HUES6 (cell line): ENCODE data around the gene SP7.
"Not testable (repeated sequence)": the region's sequence is repeated elsewhere in the genome, so short reads cannot be mapped to it uniquely, and the experiment has no call there.

ENCODE experiments used
- H3K27ac ChIP-seq: 2 replicates; pipeline ENCODE4 v1.7.0; 2013; ENCODE audit warnings: low read depth, mild to moderate bottlenecking, low read length, inconsistent platforms
- H3K27me3 ChIP-seq: 2 replicates; pipeline ENCODE4 v1.6.1; 2013; ENCODE audit warnings: low read length; ENCODE audit not compliant: control insufficient read depth, insufficient read depth
- H3K36me3 ChIP-seq: 2 replicates; pipeline ENCODE4 v1.6.1; 2013; ENCODE audit warnings: low read length; ENCODE audit not compliant: control insufficient read depth, insufficient read depth
- H3K4me1 ChIP-seq: 2 replicates; pipeline ENCODE4 v1.6.1; 2013; ENCODE audit warnings: low read length; ENCODE audit not compliant: control insufficient read depth, insufficient read depth
- H3K4me3 ChIP-seq: 2 replicates; pipeline ENCODE4 v1.5.1; 2013; ENCODE audit warnings: low read depth, low read length
- H3K9ac ChIP-seq: one replicate; pipeline ENCODE4 v1.6.1; 2013; ENCODE audit warnings: mild to moderate bottlenecking, low read length
- H3K9me3 ChIP-seq: 2 replicates; pipeline ENCODE4 v1.6.1; 2013; ENCODE audit warnings: low read depth, low read length; ENCODE audit not compliant: control insufficient read depth, insufficient read depth

The SP7 gene

DNA sequence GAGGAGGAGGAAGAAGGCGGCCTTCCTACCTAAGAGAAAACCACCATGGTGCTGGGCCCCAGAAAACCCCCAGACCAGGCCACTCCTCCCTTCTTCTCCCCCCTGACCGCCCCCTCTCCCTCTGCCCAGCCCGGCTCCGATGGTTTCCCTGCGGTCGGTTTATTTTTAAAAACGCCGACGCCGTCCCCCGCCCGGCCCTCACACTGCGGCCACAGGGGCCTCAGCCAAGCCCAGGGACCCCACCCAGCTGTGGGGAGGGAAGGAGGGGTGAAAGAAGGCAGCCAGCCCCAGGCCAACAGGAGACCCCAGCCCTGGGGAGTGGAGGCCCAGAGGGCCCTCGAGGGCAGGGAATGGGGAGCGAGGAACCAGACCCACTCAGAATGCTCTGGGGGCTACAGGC, 3.4 kb downstream of the SP7 start:
- Histone ChIP-seq H3K4me3 (no peak overlapping the region), H3K36me3 (no peaks in the 10 kb centered on the region), H3K9ac (no peak overlapping the region), H3K27me3 (peaks cover 27% of the 10 kb centered on the region), H3K4me1 (peaks cover 31% of the 10 kb centered on the region), H3K27ac (no peak overlapping the region), H3K9me3 (no peaks in the 10 kb centered on the region)

DNA sequence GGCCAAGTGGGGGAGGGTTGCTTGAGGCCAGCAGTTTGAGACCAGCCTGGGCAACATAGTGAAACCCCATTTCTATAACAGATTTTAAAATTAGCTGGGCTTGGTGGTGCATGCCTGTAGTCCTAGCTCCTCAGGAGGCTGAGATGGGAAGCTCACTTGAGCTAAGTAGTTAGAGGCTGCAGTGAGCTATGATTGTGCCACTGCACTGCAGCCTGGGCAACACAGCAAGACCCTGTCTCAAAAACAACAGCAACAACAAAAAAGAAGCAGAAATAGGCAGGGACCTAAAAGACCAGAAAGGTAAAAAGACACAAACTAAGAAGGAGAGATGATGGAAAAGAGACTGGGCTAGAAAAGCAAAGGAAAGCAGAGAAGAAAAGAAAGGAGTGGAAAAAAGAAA, 3.8 kb downstream of the SP7 start:
- not testable (repeated sequence) for H3K27ac ChIP-seq, H3K4me3 ChIP-seq, H3K9me3 ChIP-seq, H3K9ac ChIP-seq, H3K36me3 ChIP-seq
- H3K27me3 ChIP-seq: peaks cover 30% of the 10 kb centered on the region
- peaks cover 30% of the 10 kb centered on the region for H3K4me1 ChIP-seq

DNA sequence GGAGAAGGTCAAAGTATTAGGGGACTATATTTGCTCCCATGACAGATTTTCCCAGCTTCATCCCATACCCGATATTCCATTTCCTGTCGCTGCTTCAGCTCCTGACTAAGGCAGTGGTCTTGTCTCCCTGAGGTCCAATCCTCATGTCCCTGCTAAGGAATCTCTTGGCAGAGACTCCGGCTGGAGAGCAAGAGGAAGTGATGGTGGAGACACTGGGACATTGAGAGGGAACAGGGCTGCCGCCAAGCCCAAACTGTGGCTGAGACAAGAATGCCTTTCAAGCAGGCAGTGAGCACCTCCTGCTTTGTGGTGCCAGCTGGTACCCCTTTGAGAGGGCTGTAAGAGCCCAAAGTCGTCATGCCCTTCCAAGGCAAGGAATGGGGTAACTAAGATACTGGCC, 5.5 kb downstream of the SP7 start:
- Histone ChIP-seq H3K27ac (no peak overlapping the region), H3K4me3 (no peak overlapping the region), H3K9ac (no peak overlapping the region), H3K27me3 (peaks cover 35% of the 10 kb centered on the region), H3K4me1 (peaks cover 26% of the 10 kb centered on the region; the same call in 1 of the 2 replicates), H3K9me3 (no peaks in the 10 kb centered on the region), H3K36me3 (no peaks in the 10 kb centered on the region)

DNA sequence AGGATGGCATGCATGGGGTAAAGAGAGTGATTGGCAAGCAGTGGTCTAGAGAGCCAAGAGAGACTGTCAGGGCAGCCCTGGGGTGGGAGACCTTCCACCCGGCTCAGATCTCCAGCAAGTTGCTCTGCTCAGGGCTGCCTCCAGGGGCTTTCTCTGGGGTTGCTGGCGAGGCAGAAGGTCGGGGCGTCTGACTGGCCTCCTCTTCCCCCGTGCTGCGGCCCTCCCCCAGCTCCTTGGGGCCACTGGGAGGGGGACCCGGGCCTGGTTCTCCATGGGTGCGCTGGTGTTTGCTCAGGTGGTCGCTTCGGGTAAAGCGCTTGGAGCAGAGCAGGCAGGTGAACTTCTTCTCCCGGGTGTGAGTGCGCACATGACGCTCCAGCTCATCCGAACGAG, 8.1 kb downstream of the SP7 start:
- Histone ChIP-seq H3K4me1 (peaks cover 32% of the 10 kb centered on the region), H3K27ac (no peak overlapping the region), H3K27me3 (peaks cover 36% of the 10 kb centered on the region), H3K9ac (no peak overlapping the region), H3K4me3 (no peak overlapping the region), H3K9me3 (no peaks in the 10 kb centered on the region), H3K36me3 (no peaks in the 10 kb centered on the region)

DNA sequence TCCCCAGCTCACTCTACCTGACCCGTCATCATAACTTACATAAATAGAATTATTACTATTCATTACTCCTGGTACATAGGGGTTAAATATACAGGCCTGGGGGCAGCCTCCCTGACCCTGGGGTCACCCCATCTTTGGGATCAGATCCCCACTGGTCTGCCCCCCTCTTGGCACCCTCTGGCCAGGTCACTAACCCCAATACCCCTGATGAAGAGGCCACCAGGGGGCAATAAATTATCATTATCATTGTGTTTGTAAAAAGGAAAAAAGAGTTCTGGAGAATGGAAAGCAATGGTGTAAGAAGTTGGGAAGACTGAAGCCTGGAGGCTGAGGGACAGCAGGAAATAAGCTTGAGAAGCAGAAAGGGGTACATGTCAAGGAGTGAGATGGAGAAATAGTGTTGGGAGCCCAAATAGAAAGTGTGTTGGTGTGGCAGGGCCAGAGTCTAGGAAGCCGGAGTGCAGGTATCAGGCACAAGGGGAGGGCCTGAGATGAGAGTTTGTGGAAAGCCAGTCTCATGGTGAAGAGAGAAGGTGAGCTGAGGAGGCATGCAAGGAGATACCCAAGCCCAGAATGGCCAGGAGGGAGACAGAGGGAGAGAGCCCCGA, 8.6 kb downstream of the SP7 start:
- Histone ChIP-seq H3K36me3 (no peaks in the 10 kb centered on the region), H3K4me3 (no peak overlapping the region), H3K9me3 (no peaks in the 10 kb centered on the region), H3K27ac (no peak overlapping the region), H3K4me1 (peaks cover 32% of the 10 kb centered on the region), H3K27me3 (peaks cover 36% of the 10 kb centered on the region), H3K9ac (no peak overlapping the region)

DNA sequence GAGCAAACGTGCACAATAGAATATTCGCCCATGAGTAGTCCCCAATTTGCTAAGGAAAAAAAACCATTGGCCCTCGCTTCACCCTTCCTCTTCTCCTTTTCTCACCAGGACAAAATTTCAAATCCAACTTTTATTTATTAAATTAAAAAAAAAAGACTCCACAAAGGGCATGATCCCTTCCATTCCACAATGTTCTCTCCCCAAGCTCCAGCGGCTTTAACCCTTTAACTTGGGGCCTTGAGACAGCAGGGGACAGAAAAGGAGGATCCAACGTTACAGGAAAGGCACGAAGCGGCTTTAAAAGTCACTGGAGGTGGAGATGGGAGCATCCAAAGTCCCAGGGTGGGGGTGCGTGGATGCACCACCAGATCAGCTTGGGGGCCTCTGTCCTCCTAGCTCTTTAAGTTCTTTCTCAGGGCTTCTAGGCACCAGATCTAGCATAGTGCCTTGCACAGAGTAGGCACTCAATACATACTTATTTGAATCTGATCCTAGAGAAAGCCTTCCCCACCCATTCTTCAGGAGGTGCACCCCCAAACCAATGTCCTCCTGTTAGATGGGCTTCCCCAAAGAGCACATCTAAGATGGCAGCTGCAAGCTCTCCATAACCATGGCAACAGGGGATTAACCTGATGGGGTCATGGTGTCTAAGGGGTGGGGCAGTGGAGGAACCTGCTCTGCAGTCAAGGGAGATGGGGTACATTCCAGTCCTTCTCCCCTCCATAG, 9.5 kb downstream of the SP7 start:
- Histone ChIP-seq H3K9me3 (no peaks in the 10 kb centered on the region), H3K27me3 (peaks cover 36% of the 10 kb centered on the region), H3K4me3 (peak overlapping the region; percentile 52; the same call in 1 of the 2 replicates), H3K9ac (no peak overlapping the region), H3K36me3 (no peaks in the 10 kb centered on the region), H3K4me1 (peaks cover 35% of the 10 kb centered on the region), H3K27ac (no peak overlapping the region)

DNA sequence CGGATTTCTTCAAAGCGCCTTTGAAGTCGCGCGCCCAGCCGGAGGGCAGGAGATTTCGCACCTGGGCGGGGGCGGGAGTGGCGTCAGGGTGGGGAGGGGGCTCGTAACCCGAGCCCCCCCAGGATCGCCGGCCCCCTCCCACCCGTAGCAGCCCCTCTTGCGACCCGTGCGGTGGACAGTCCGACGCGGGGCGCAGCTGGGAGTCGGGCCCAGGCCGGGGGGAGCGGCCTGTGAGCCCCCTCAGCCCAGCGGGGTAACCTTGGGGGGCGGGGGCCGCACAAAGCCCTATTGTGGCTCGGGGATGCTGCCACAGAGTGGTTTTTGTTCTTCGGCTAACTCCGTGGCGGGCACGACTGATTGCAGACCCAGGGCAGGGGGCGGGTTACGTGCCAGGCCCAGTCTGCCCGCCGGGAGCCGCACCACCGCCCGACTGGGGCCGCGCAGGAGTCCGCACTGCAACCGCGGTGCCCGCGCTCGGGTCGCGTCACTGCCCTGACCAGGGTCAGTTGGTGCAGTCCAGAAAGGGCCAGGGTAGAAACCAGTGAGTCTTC, 10.6 kb downstream of the SP7 start:
- Histone ChIP-seq H3K4me3 (peak overlapping the region; percentile 52), H3K27ac (peak overlapping the region; percentile 91; the same call in 1 of the 2 replicates), H3K36me3 (no peaks in the 10 kb centered on the region), H3K9me3 (no peaks in the 10 kb centered on the region), H3K27me3 (peaks cover 36% of the 10 kb centered on the region), H3K4me1 (peaks cover 35% of the 10 kb centered on the region), H3K9ac (peak overlapping the region; percentile 83)

DNA sequence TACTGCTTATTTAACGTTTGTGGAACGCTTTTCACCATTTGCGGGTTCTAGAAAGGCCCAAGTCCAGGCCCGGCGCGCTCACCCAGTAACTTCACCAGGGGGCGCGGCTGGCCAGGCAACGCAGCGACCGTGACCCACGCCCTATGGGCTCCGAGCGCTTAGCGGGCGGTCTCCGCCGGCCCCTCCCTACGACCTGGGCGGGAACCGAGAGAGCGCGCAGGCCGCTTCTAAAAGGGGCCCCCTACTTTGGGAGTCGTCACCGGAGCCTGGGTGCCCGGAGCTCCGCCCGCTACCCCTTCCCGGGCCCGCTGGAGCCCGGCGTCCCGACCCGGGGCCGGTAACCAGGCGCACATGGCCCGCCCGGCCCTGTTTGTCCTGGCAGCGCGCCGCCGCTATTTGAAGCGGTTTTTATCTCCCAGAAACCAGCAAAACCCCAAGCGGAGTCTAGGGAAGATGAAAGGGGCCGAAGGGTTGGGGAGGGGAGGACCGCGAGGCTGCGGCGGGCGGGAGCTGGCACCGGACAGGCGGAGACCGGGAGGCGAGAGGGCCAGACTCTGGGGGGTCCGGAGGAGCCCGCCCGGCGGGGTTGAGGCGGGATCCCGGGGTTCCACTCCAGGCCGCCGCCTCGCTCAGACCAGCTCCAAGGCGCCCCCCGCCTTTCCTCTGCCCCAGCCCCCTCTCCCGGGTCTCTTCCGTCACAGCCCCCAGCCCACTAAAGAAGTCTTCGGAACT, 11.2 kb downstream of the SP7 start:
- H3K27me3 ChIP-seq: peaks cover 36% of the 10 kb centered on the region
- H3K36me3 ChIP-seq: peaks cover 6% of the 10 kb centered on the region
- peak overlapping the region; percentile 83 for H3K9ac ChIP-seq
- H3K4me3 ChIP-seq: peak overlapping the region; percentile 52
- peak overlapping the region; percentile 91; the same call in 1 of the 2 replicates for H3K27ac ChIP-seq
- no peaks in the 10 kb centered on the region for H3K9me3 ChIP-seq
- H3K4me1 ChIP-seq: peaks cover 35% of the 10 kb centered on the region

DNA sequence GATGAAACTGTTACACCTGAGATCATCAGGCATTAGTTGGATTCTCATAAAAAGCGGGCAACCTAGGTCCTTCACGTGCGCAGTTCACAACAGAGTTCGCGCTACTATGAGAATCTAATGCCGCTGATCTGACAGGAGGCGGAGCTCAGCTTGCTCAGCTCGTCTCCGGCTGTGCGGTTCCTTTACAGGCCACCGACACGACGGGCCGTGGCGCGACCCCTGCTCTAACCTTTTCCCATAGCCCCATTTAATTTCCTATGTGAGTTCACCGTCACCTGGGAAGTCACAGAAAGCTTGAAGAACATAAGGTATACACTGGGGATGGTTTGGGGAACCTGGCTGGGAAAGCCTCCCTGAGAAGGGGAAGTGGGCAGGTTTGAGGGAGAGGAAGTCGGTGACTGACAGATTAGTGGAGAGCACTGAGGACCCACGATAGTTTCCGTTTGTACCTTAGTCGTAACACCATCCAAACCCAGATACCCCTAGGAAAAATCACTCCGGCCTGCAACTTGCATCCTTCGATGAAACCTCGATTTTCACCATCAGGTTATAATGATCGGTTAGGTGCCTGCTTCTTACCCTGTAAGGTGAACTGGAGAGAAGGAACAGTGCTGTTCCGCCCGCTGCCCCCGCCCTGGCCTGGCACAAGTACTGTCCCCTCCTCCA, 11.9 kb downstream of the SP7 start:
- peaks cover 35% of the 10 kb centered on the region for H3K4me1 ChIP-seq
- H3K27me3 ChIP-seq: peaks cover 34% of the 10 kb centered on the region
- no peaks in the 10 kb centered on the region for H3K9me3 ChIP-seq
- peak overlapping the region; percentile 91; the same call in 1 of the 2 replicates for H3K27ac ChIP-seq
- H3K36me3 ChIP-seq: peaks cover 6% of the 10 kb centered on the region
- H3K4me3 ChIP-seq: peak overlapping the region; percentile 52
- peak overlapping the region; percentile 83 for H3K9ac ChIP-seq

DNA sequence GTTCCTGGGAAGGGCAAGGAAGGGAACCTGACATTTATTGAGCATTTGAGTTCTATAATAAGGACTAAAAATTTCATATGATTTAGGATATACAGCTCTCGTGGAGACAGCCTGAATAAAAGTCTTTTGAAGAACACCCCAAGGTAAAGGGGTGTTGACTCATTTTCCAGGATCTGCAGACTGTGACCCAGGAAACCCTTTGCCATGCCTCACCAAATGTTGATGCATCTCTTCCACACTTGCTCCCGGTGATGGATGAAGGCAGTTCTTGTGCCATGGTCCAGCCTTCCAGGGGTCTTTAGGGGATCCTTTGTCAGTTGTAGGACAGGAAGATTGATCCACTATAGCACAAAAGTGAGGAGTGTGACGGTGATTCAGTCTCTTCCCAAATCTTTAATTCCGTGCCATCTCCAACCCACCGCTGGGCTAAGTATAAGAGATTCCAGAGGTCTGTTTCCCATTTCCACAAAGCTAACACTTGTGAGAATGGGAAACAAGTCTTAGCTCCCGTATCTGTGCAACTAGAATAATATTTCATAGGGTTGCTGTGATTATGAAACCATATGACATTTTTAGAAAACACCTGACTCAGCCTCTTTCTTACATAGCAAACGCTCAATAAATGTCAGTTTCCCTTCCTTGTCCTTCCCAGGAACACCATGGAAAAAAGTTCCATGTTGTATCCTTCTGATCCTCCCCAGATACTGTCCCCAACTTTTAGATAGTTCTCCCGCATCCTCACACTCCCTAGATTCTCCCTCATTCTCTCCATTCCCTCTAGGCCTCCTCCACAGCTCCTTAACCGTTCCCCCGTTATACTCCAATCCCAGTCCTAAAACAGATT, 15.6 kb downstream of the SP7 start:
- Histone ChIP-seq H3K4me1 (peaks cover 15% of the 10 kb centered on the region), H3K9me3 (no peaks in the 10 kb centered on the region), H3K27ac (no peak overlapping the region), H3K27me3 (peaks cover 5% of the 10 kb centered on the region; the same call in 1 of the 2 replicates), H3K36me3 (peaks cover 32% of the 10 kb centered on the region), H3K4me3 (peak overlapping the region; percentile 97), H3K9ac (peak overlapping the region; percentile 94)
